H1 (cell line): ENCODE measurements around the gene ATP11A. TPM values are rescaled to one million over a fixed set of nuclear protein-coding genes. Genes with fewer than 3 reads are reported as not detected.

Experiments used
- CTCF ChIA-PET: fragments of 300-600 bp; sonication (Branson Sonifier 250); formaldehyde crosslinking; loops from one replicate; lab custom pipeline; 2021; ENCODE audit not compliant: partially characterized antibody; lab: Charles Lee
- POLR2A ChIA-PET: fragments of 300-600 bp; sonication (Branson Sonifier 250); formaldehyde crosslinking; loops from one replicate; lab custom pipeline; 2021; ENCODE audit warnings: inconsistent platforms; ENCODE audit not compliant: partially characterized antibody; lab: Charles Lee
- DNase-seq, 2 experiments: peaks; one replicate each; pipeline versions ENCODE4 v3.0.0 to v3.0.0-alpha.2; 2010 to 2022; ENCODE audit warnings: low spot score in 2 of 2, low read depth in 1 of 2, mixed read lengths in 1 of 2
- FAIRE-seq: peaks from 2 replicates; lab custom pipeline; 2011; peaks lifted over from hg19 to GRCh38; lab: Jason Lieb, UNC
- H2AFZ ChIP-seq: 2 replicates; pipeline ENCODE4 v1.8.1; 2012; ENCODE audit warnings: low read length, inconsistent platforms
- H2AK5ac ChIP-seq: 2 replicates; pipeline ENCODE4 v1.6.1; 2013; ENCODE audit warnings: low read depth, low read length
- H2BK120ac ChIP-seq: replicated peaks from 2 replicates; pipeline ENCODE3; 2013; ENCODE audit warnings: low read depth, low read length, inconsistent platforms
- H2BK12ac ChIP-seq: 2 replicates; pipeline ENCODE4 v1.6.1; 2013; ENCODE audit warnings: low read depth, low read length
- H2BK15ac ChIP-seq: 2 replicates; pipeline ENCODE4 v1.6.1; 2013; ENCODE audit warnings: low read length
- H2BK20ac ChIP-seq: 2 replicates; pipeline ENCODE4 v1.6.1; 2013; ENCODE audit warnings: low read length
- H2BK5ac ChIP-seq: 2 replicates; pipeline ENCODE4 v1.6.1; 2013; ENCODE audit warnings: low read depth, low read length
- H3K14ac ChIP-seq: 2 replicates; pipeline ENCODE4 v1.6.1; 2013; ENCODE audit warnings: inconsistent platforms; ENCODE audit not compliant: insufficient read length
- H3K18ac ChIP-seq: 2 replicates; pipeline ENCODE4 v1.6.1; 2013; ENCODE audit warnings: low read length; ENCODE audit errors: extremely low read depth
- H3K23ac ChIP-seq: 2 replicates; pipeline ENCODE4 v1.6.1; 2013; ENCODE audit warnings: inconsistent platforms; ENCODE audit not compliant: insufficient read length
- H3K23me2 ChIP-seq: 2 replicates; pipeline ENCODE4 v1.6.1; 2013; ENCODE audit warnings: low read depth, low read length
- H3K27ac ChIP-seq: 2 replicates; pipeline ENCODE4 v1.6.1; 2011; ENCODE audit warnings: low read depth, low read length, inconsistent platforms
- H3K27me3 ChIP-seq, 4 experiments: replicated peaks in 1 of 4; 1 replicate in 1 of 4; 2 replicates in 3 of 4; pipeline versions ENCODE4 v1.6.1 to v1.8.1; 2011 to 2013; ENCODE audit warnings: low read length in 3 of 4, mild to moderate bottlenecking in 3 of 4, inconsistent platforms in 2 of 4, mixed read lengths in 2 of 4, moderate library complexity in 1 of 4; ENCODE audit not compliant: control insufficient read depth in 3 of 4, insufficient read depth in 3 of 4; ENCODE audit errors: extremely low read depth in 1 of 4
- H3K36me3 ChIP-seq, 4 experiments: 2 replicates each; pipeline versions ENCODE4 v1.6.1 to v1.8.1; 2011 to 2013; ENCODE audit warnings: mild to moderate bottlenecking in 4 of 4, low read length in 3 of 4, moderate library complexity in 2 of 4, control low read depth in 1 of 4, inconsistent platforms in 1 of 4; ENCODE audit not compliant: insufficient read depth in 4 of 4, control insufficient read depth in 2 of 4
- H3K4ac ChIP-seq: replicated peaks from 2 replicates; pipeline ENCODE3; 2013; ENCODE audit warnings: low read length, low read depth, mixed read lengths, inconsistent platforms; ENCODE audit not compliant: insufficient read length
- H3K4me1 ChIP-seq, 4 experiments: replicated peaks in 1 of 4; 1 replicate in 1 of 4; 2 replicates in 3 of 4; pipeline versions ENCODE4 v1.6.1 to v1.8.1; 2011 to 2013; ENCODE audit warnings: low read length in 3 of 4, inconsistent platforms in 2 of 4, mixed read lengths in 1 of 4; ENCODE audit not compliant: insufficient read depth in 4 of 4, control insufficient read depth in 3 of 4
- H3K4me2 ChIP-seq, 2 experiments: 2 replicates each; pipeline versions ENCODE4 v1.6.1 to v1.8.1; 2011 to 2013; ENCODE audit warnings: low read depth in 2 of 2, low read length in 2 of 2, control low read depth in 1 of 2, inconsistent platforms in 1 of 2, mild to moderate bottlenecking in 1 of 2; ENCODE audit not compliant: insufficient read depth in 1 of 2
- H3K4me3 ChIP-seq, 4 experiments: fragments of 200-600, 300-600 bp in 1 of 4; sonication (generic), shearing (Covaris generic), sonication (Bioruptor Twin) in 1 of 4; 2 replicates each; pipeline versions ENCODE4 v1.5.1 to v1.8.1; 2011 to 2016; ENCODE audit warnings: low read length in 4 of 4, low read depth in 3 of 4, control low read depth in 2 of 4, inconsistent platforms in 2 of 4, mild to moderate bottlenecking in 2 of 4, mixed read lengths in 1 of 4, moderate library complexity in 1 of 4; ENCODE audit not compliant: insufficient read depth in 2 of 4; ENCODE audit errors: extremely low read depth in 1 of 4
- H3K56ac ChIP-seq: replicated peaks from 2 replicates; pipeline ENCODE3; 2013; ENCODE audit warnings: low read depth, mild to moderate bottlenecking, mixed read lengths, low read length, inconsistent platforms; ENCODE audit not compliant: insufficient read length
- H3K79me1 ChIP-seq: 2 replicates; pipeline ENCODE4 v1.6.1; 2013; ENCODE audit warnings: low read depth, low read length, control low read depth
- H3K79me2 ChIP-seq, 2 experiments: 2 replicates each; pipeline versions ENCODE4 v1.6.1 to v1.8.1; 2012 to 2013; ENCODE audit warnings: low read length in 2 of 2, mild to moderate bottlenecking in 2 of 2, inconsistent platforms in 1 of 2; ENCODE audit not compliant: insufficient read depth in 2 of 2, control insufficient read depth in 1 of 2
- H3K9ac ChIP-seq, 4 experiments: replicated peaks in 1 of 4; 1 replicate in 1 of 4; 2 replicates in 3 of 4; pipeline versions ENCODE4 v1.6.1 to v1.8.1; 2011 to 2013; ENCODE audit warnings: low read depth in 3 of 4, low read length in 3 of 4, control low read depth in 2 of 4, mild to moderate bottlenecking in 2 of 4, moderate library complexity in 2 of 4, inconsistent platforms in 1 of 4; ENCODE audit errors: extremely low read depth in 1 of 4
- H3K9me3 ChIP-seq, 2 experiments: 2 replicates each; pipeline versions ENCODE4 v1.6.1 to v1.8.1; 2012 to 2013; ENCODE audit warnings: mild to moderate bottlenecking in 2 of 2, moderate library complexity in 2 of 2, control low read depth in 1 of 2, inconsistent platforms in 1 of 2, low read depth in 1 of 2, low read length in 1 of 2, mixed read lengths in 1 of 2; ENCODE audit not compliant: insufficient read depth in 2 of 2
- H4K20me1 ChIP-seq, 2 experiments: replicated peaks in 1 of 2; 2 replicates each; pipeline versions ENCODE3 to v1.8.1; 2011 to 2013; ENCODE audit warnings: inconsistent platforms in 2 of 2, low read length in 2 of 2, mild to moderate bottlenecking in 1 of 2; ENCODE audit not compliant: insufficient read depth in 2 of 2, control insufficient read depth in 1 of 2
- H4K5ac ChIP-seq: 2 replicates; pipeline ENCODE4 v1.6.1; 2013; ENCODE audit warnings: low read length, low read depth, mixed read lengths, inconsistent platforms; ENCODE audit not compliant: insufficient read length
- H4K8ac ChIP-seq: 2 replicates; pipeline ENCODE4 v1.8.0; 2013; ENCODE audit warnings: mild to moderate bottlenecking, moderate library complexity, low read length, inconsistent platforms; ENCODE audit not compliant: insufficient read depth; ENCODE audit errors: extremely low read depth
- H4K91ac ChIP-seq: replicated peaks from 2 replicates; pipeline ENCODE3; 2013; ENCODE audit warnings: low read length, mixed read lengths, inconsistent platforms; ENCODE audit not compliant: insufficient read length
- CBX5 ChIP-seq: fragments of 300-800, 300-1000 bp; sonication (generic); IDR thresholded peaks from 2 replicates; pipeline ENCODE4 v1.7.1; 2016; ENCODE audit warnings: antibody characterized with exemption, low read length, low read depth
- CEBPB ChIP-seq: IDR thresholded peaks from 2 replicates; pipeline ENCODE4 v1.6.1; 2012; ENCODE audit warnings: low read depth, low read length
- KDM5A ChIP-seq: fragments of 200-600 bp; IDR thresholded peaks from 2 replicates; pipeline ENCODE4 v1.7.1; 2012; ENCODE audit warnings: mild to moderate bottlenecking, low read length, inconsistent platforms, mixed read lengths
- TEAD4 ChIP-seq: IDR thresholded peaks from 2 replicates; pipeline ENCODE4 v1.6.1; 2012; ENCODE audit warnings: low read depth, low read length, inconsistent platforms, mixed read lengths
- WGBS, 2 experiments: shearing (Covaris generic) in 1 of 2; methylation state at CpG; one replicate each; pipeline versions ENCODE4 v1.1.6 to v1.1.7; 2013 to 2015; ENCODE audit warnings: low lambda C conversion rate in 2 of 2, mixed read lengths in 2 of 2, inconsistent platforms in 1 of 2, low coverage in 1 of 2, missing lambda C conversion rate in 1 of 2; ENCODE audit not compliant: insufficient replicate concordance in 2 of 2, insufficient coverage in 1 of 2, insufficient read length in 1 of 2; ENCODE audit errors: extremely low coverage in 1 of 2, missing lambda C conversion rate in 1 of 2; 5-methylcytosine and 5-hydroxymethylcytosine counted together
- polyA plus RNA-seq, 7 experiments: library from polyadenylated mRNA; depleted of rRNA in 3 of 7; stranded (reverse) in 5 of 7; unstranded in 2 of 7; fragments of >200 nt in 5 of 7; fragments of 200-250 nt in 2 of 7; gene quantifications; 1 replicate in 5 of 7; 2 replicates in 1 of 7; 4 replicates in 1 of 7; pipeline versions ENCODE4 v1.2.1 to v1.2.3, GENCODE V29; 2011 to 2013; ENCODE audit warnings: missing spikeins in 2 of 7, mixed read lengths in 2 of 7
- total RNA-seq: library from RNA; stranded (reverse); fragmentation: NEBNext Ultra II Directional; extraction: Animal tissue kit (Norgen Biotek cat#: 25700); gene quantifications from 2 replicates; pipeline ENCODE4 v1.2.1, GENCODE V29; 2021

The ATP11A gene
- total and polyA plus RNA-seq, 2 of the 8 experiments (the other 6 are each of a cell fraction or from before 2014, with no cell fraction given): 28.8 to 72.9 TPM

DNA sequence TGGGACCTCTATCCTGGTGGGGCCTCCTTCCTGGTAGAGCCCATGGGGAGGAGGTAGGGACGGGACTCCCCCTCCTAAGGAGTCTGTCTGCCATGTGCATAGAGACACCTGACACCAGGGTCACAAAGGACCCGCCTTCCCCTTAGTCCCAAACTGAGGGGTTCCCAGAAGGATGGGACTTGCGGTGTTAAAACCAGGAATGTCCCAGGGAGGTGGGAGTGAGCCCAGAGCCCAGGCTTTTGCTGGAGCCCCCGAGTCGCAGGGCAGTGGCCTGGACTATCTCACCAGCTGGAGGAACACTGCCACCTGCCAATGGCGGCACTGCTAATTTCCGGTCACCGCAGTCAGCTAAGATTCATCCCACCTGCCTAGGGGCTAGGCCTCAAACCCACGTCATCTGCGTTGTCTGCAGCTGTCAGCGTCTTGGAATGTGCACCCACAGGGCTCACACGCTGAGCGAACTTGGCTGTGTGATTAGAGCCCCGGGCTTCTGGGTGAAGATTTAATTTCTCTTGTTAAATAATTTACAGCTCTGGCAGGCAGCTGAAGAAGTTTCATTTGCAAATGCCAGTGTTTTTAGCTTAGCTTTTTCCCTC is 31.9 kb upstream of the ATP11A start:
- no peaks in the 10 kb centered on the region for H3K36me3 ChIP-seq
- ChIA-PET POLR2A (interaction anchor here (0.7 kb wide), 1 partner anchor 18 kb away, joined by 3 read pairs; no protein-coding TSS in a partner anchor), CTCF (interaction anchor here (0.7 to 3.2 kb wide), 5 partner anchors 8 to 73 kb away, joined by 3 to 13 read pairs (median 4); no protein-coding TSS in a partner anchor)
- no peak overlapping the region for H2BK120ac ChIP-seq
- no peak overlapping the region for H3K14ac ChIP-seq
- no peaks in the 10 kb centered on the region for H3K27me3 ChIP-seq
- no peak overlapping the region for H3K4me2 ChIP-seq
- TF ChIP-seq TEAD4 (peak; percentile 55; the same call in 1 of the 2 replicates), CBX5 (no peak), KDM5A (no peak), CEBPB (no peak)
- no peak overlapping the region for H2BK20ac ChIP-seq
- no peak overlapping the region for H3K9ac ChIP-seq
- no peak overlapping the region for H2AK5ac ChIP-seq
- H4K5ac ChIP-seq: no peak overlapping the region
- peak overlapping the region; percentile 75 for H4K8ac ChIP-seq
- no peak overlapping the region for H2BK5ac ChIP-seq
- H4K20me1 ChIP-seq: no peaks in the 10 kb centered on the region
- H3K56ac ChIP-seq: no peak overlapping the region
- no peak overlapping the region for H3K18ac ChIP-seq
- H3K27ac ChIP-seq: no peak overlapping the region
- 90% methylated on average over 13 of the region's 14 CpGs; no CpG with 5 or more reads in 1 of the 2 experiments for WGBS, 2 experiments
- H3K9me3 ChIP-seq: no peaks in the 10 kb centered on the region
- H2BK15ac ChIP-seq: no peak overlapping the region
- DNase-seq: no peak
- H3K4me1 ChIP-seq: peaks cover 0 to 4% (median 2%) of the 10 kb centered on the region in 4 experiments; a peak in 1 of 7 replicates
- H3K23ac ChIP-seq: no peak overlapping the region
- no peaks in the 10 kb centered on the region for H3K79me1 ChIP-seq
- no peak overlapping the region for H3K4ac ChIP-seq
- H3K4me3 ChIP-seq: no peak overlapping the region
- H2BK12ac ChIP-seq: no peak overlapping the region
- H4K91ac ChIP-seq: no peak overlapping the region
- no peaks in the 10 kb centered on the region for H3K79me2 ChIP-seq
- no peak overlapping the region for H2AFZ ChIP-seq
- H3K23me2 ChIP-seq: no peaks in the 10 kb centered on the region
- FAIRE-seq: no peak
